Body of pancreas (tissue), 4 donors: Measurements from ENCODE around the gene WDFY4. TPM values are rescaled to one million over a fixed set of nuclear protein-coding genes. Genes with fewer than 3 reads are reported as not detected.

Experiments used
- ATAC-seq: fragments of 150-250 bp; one replicate; pipeline ENCODE4 v1.9.1; 2016
- DNase-seq, 4 donors: peaks; one replicate each; pipeline ENCODE4 v3.0.0-alpha.2; 2019
- H3K27ac ChIP-seq, 4 donors: fragments of 200-600 bp; sonication (generic); 1 replicate in 3 of 4; 2 replicates in 1 of 4; pipeline versions ENCODE4 v1.5.1 to v1.6.1; 2016 to 2019; ENCODE audit warnings: mild to moderate bottlenecking in 1 of 4, mixed read lengths in 1 of 4, moderate library complexity in 1 of 4
- H3K27me3 ChIP-seq, 2 donors: fragments of 200-600 bp; sonication (generic); one replicate each; pipeline ENCODE4 v1.6.0; 2016; ENCODE audit warnings: mild to moderate bottlenecking in 1 of 2
- H3K36me3 ChIP-seq, 2 donors: fragments of 200-600 bp; sonication (generic); replicated peaks in 1 of 2; 2 replicates each; pipeline ENCODE4 v1.5.1; 2016; ENCODE audit warnings: low read depth in 2 of 2; ENCODE audit not compliant: insufficient read depth in 1 of 2
- H3K4me1 ChIP-seq: fragments of 200-600 bp; sonication (generic); one replicate; pipeline ENCODE4 v1.6.0; 2016
- H3K4me3 ChIP-seq, 2 donors: fragments of 200-600 bp; sonication (generic); 1 replicate in 1 of 2; 2 replicates in 1 of 2; pipeline ENCODE4 v1.5.1; 2016 to 2019
- H3K9me3 ChIP-seq, 3 donors: fragments of 200-600 bp; sonication (generic); 1 replicate in 2 of 3; 2 replicates in 1 of 3; pipeline ENCODE4 v1.5.1; 2016
- POLR2A ChIP-seq, 3 donors: fragments of 450-650 bp; IDR thresholded peaks; one replicate each; pipeline ENCODE4 v1.6.1; 2016; ENCODE audit warnings: antibody characterized with exemption in 3 of 3, mild to moderate bottlenecking in 2 of 3
- WGBS, 2 donors: methylation state at CpG; one replicate each; pipeline ENCODE4 v1.1.5; 2017; 5-methylcytosine and 5-hydroxymethylcytosine counted together
- intact Hi-C: fragments of 100-400 bp; cut with DNase I; formaldehyde crosslinking; loops from one replicate; pipeline ENCODE4 v1.15.1; 2023
- total RNA-seq, 2 donors: library from RNA; depleted of rRNA; stranded (reverse); fragments of >200 nt; gene quantifications; one replicate each; pipeline ENCODE4 v1.1.0, GENCODE V29; 2016
- TF ChIP-seq, protein P1 (sequence below), 7 experiments: fragments of 450-650 bp in 4 of 7; fragments of 200-600 bp in 3 of 7; sonication (generic) in 3 of 7; IDR thresholded peaks; one replicate each; pipeline ENCODE4 v1.5.1; 2016 to 2019; ENCODE audit warnings: antibody characterized with exemption in 7 of 7

Gene WDFY4
- total RNA-seq, 2 donors from 2014 or later: 0.66 to 2.3 TPM

DNA sequence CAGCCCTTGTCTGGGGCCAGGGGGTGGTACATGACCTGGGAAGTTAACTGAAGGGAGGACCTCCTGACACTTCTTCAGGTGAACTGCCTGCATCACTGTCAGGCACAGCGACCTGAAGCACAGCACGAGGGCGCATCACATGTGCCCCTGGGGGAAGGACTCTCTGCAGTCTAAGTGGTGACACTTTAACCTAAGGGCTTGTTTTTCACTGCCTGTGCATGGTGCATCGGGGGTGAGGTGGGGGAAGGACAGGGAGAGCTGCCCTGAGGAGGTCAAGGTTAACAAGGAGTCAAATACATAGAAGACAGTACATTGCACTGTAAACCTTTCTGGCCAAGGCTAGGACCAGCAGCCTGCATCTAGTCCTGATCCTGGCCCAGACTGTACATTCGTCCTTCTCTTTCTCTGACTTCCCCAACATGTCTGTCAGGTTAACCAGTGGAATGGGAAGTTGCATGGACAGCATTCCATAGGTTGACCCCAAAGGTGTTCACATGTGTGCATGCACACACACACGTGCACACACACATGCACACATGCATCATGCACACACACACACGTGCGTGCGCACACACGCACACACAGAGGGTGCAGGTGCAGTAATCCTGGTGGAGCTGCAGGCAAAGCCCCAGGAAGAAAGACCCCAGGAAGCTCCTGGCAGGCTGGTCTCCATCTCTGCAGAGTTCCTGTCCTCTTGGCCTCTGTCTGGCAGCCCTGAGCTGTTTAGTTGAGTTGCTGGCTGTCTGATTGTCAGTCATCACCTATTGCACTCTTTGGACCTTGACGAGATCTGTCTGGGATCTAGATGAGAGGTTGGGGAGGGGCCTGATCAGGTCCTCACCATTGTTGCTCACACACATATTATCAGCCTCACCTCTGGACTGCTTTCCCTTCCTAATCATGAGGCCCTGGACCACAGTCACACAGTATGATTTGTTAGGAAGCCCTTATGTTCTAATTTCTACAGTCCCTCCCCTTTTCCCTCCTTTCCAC, 37.8 kb downstream of the WDFY4 start:
- intact Hi-C loops: no loop called here
- no peak overlapping the region for H3K4me3 ChIP-seq
- 39 to 47% methylated on average over 11 of the region's 11 CpGs for WGBS, 2 donors

DNA sequence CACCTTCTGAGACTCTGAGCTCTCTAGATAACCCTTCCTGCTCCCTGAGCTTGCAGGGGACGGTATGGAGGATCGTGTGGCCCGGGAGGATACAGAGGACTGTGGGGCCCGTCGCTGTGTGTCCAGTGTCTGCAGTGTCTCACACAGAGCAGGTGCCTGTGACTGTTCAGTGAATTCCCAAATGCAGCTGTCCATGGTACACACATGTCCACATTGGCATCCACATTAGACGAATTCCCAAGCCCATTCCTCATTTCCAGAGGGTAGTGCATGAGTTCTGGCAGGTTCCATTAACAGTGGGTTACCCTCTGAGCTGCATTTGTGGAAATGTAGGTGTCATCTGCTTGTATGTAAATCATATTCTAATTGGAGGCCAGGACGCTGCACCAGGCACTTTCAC, 39.5 kb downstream of the WDFY4 start:
- Histone ChIP-seq H3K4me1 (no peaks in the 10 kb centered on the region), H3K27ac (no peak overlapping the region), H3K9me3 (no peaks in the 10 kb centered on the region), H3K4me3 (no peak overlapping the region), H3K27me3 (no peaks in the 10 kb centered on the region), H3K36me3 (no peaks in the 10 kb centered on the region)
- ATAC-seq (no peak), DNase-seq (no peak)
- intact Hi-C loops: no loop called here
- whole genome bisulfite sequencing, 2 donors: 49% methylated on average over 7 of the region's 7 CpGs
- TF ChIP-seq, protein P1, sequence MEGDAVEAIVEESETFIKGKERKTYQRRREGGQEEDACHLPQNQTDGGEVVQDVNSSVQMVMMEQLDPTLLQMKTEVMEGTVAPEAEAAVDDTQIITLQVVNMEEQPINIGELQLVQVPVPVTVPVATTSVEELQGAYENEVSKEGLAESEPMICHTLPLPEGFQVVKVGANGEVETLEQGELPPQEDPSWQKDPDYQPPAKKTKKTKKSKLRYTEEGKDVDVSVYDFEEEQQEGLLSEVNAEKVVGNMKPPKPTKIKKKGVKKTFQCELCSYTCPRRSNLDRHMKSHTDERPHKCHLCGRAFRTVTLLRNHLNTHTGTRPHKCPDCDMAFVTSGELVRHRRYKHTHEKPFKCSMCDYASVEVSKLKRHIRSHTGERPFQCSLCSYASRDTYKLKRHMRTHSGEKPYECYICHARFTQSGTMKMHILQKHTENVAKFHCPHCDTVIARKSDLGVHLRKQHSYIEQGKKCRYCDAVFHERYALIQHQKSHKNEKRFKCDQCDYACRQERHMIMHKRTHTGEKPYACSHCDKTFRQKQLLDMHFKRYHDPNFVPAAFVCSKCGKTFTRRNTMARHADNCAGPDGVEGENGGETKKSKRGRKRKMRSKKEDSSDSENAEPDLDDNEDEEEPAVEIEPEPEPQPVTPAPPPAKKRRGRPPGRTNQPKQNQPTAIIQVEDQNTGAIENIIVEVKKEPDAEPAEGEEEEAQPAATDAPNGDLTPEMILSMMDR (IDR thresholded peaks at IDR 0.05): no peak
- TF ChIP-seq POLR2A (IDR thresholded peaks at IDR 0.05): no peak

More for the DNA sequence above, 37.8 kb downstream of the WDFY4 start:
- H3K27me3 ChIP-seq: no peaks in the 10 kb centered on the region
- H3K27ac ChIP-seq: no peak overlapping the region
- DNase-seq (no peak), ATAC-seq (no peak)
- no peaks in the 10 kb centered on the region for H3K36me3 ChIP-seq
- H3K4me1 ChIP-seq: no peaks in the 10 kb centered on the region
- TF ChIP-seq POLR2A (IDR thresholded peaks at IDR 0.05): no peak
- TF ChIP-seq, protein P1 (IDR thresholded peaks at IDR 0.05): no peak
- H3K9me3 ChIP-seq: no peaks in the 10 kb centered on the region

DNA sequence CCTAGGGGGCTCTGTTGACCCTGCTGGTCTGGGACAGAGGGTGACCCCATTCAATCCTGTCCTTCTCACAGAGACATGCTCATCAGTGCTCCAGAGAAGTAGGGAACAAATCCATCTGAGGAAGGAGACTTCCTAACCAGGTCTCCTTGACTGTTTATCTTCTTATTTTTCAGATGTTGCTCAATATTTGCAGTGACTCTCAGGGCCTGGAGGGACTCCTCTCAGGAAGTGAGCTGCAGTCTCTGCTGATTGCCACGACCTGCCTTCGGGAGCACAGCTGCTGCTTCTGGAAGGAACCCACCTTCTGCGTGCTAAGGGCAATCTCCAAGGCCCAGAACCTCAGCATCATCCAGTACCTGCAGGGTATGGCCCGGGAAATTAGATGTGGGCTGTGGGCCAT, 41.0 kb downstream of the WDFY4 start:
- Histone ChIP-seq H3K4me3 (no peak overlapping the region), H3K36me3 (no peaks in the 10 kb centered on the region), H3K27ac (no peak overlapping the region), H3K4me1 (no peaks in the 10 kb centered on the region), H3K27me3 (no peaks in the 10 kb centered on the region), H3K9me3 (no peaks in the 10 kb centered on the region)
- DNase-seq (no peak), ATAC-seq (no peak)
- WGBS, 2 donors: 38 to 45% methylated on average over 3 to 4 of the region's 4 CpGs
- TF ChIP-seq, protein P1 (IDR thresholded peaks at IDR 0.05): no peak
- TF ChIP-seq POLR2A (IDR thresholded peaks at IDR 0.05): no peak
- intact Hi-C loops: no loop called here

DNA sequence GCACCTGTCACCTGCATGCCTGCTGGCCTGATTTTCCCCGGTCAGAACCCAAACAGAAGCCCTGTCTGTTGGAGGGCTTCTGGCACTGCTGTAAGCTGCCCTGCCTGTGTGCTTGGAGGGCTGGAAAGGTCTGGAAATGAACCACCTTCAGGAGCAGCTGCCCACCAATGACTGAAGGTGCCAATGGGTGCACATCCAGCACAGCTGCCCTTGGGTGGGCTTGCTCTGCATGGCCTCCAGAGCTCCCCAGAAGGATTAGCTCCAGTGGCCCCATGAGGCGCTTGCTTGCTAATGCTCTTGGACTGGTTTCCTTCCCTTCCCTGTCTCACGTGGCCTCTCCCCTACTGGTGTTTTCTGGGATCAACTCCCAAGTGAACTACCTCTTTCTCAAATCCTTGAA, 43.2 kb downstream of the WDFY4 start:
- WGBS, 2 donors: 54 to 64% methylated on average over 3 of the region's 3 CpGs
- TF ChIP-seq, protein P1 (IDR thresholded peaks at IDR 0.05): no peak
- DNase-seq (no peak), ATAC-seq (no peak)
- intact Hi-C loops: no loop called here
- no peak overlapping the region for H3K27ac ChIP-seq
- no peaks in the 10 kb centered on the region for H3K9me3 ChIP-seq
- no peaks in the 10 kb centered on the region for H3K36me3 ChIP-seq
- H3K4me1 ChIP-seq: no peaks in the 10 kb centered on the region
- H3K27me3 ChIP-seq: no peaks in the 10 kb centered on the region
- H3K4me3 ChIP-seq: no peak overlapping the region
